ENCODE measurements around the gene IRF2BPL. TPM values are rescaled to one million over a fixed set of nuclear protein-coding genes. Genes with fewer than 3 reads are reported as not detected.
A peak's percentile ranks its signal among the peaks of the same experiment; 100 is the strongest.

Gene IRF2BPL
- total and polyA plus RNA-seq, 9 of the 15 experiments (the other 6 are each of a cell fraction or from before 2014, with no cell fraction given) = 0.52 to 21.6 (median 2.5) TPM

DNA sequence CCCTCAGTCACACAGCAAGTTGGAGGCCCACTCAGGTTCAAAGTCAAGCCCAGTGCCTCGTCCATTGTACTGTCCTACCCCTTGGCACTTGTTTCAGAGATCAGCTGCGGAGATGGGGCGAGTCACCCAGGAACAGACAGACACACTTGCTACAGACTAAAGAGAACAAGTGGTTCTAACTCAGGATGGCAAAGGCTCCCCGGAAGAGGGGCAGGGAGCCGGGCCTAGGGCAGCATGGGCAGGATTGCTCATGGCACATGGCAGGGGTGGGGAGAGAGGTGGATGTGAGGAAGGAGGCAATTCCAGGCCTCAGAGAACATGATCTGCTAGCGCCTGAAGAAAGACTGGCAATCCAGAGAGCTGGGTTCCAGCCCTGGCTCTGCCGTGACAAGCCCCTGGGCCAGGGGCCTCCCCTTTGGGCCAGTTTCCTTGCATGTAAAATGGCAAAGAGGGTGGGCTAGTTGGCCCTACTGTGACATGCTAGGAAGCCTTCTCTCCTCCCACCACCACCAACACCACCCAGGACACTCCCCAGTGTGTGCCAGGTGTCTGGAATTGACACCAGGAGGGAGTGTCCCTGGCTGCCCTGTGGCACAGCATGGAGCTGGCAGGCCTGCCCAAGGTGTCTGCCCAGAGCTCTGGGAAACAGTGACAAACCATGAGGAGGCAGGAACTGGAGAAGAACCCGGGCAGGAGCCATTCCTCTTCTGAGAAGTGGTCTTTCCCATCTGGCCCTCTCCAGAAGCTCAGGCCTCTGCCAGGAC lies 24.0 kb upstream of the IRF2BPL start (continued):
- no peak for TF ChIP-seq ZNF354B (CRISPR knock-in tag; IDR thresholded peaks at IDR 0.05)
- TF ChIP-seq, protein P1, sequence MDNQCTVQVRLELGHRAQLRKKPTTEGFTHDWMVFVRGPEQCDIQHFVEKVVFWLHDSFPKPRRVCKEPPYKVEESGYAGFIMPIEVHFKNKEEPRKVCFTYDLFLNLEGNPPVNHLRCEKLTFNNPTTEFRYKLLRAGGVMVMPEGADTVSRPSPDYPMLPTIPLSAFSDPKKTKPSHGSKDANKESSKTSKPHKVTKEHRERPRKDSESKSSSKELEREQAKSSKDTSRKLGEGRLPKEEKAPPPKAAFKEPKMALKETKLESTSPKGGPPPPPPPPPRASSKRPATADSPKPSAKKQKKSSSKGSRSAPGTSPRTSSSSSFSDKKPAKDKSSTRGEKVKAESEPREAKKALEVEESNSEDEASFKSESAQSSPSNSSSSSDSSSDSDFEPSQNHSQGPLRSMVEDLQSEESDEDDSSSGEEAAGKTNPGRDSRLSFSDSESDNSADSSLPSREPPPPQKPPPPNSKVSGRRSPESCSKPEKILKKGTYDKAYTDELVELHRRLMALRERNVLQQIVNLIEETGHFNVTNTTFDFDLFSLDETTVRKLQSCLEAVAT (IDR thresholded peaks at IDR 0.05) = no peak
- TF ChIP-seq, protein P2, sequence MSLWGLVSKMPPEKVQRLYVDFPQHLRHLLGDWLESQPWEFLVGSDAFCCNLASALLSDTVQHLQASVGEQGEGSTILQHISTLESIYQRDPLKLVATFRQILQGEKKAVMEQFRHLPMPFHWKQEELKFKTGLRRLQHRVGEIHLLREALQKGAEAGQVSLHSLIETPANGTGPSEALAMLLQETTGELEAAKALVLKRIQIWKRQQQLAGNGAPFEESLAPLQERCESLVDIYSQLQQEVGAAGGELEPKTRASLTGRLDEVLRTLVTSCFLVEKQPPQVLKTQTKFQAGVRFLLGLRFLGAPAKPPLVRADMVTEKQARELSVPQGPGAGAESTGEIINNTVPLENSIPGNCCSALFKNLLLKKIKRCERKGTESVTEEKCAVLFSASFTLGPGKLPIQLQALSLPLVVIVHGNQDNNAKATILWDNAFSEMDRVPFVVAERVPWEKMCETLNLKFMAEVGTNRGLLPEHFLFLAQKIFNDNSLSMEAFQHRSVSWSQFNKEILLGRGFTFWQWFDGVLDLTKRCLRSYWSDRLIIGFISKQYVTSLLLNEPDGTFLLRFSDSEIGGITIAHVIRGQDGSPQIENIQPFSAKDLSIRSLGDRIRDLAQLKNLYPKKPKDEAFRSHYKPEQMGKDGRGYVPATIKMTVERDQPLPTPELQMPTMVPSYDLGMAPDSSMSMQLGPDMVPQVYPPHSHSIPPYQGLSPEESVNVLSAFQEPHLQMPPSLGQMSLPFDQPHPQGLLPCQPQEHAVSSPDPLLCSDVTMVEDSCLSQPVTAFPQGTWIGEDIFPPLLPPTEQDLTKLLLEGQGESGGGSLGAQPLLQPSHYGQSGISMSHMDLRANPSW (CRISPR knock-in tag; IDR thresholded peaks at IDR 0.05) = no peak

DNA sequence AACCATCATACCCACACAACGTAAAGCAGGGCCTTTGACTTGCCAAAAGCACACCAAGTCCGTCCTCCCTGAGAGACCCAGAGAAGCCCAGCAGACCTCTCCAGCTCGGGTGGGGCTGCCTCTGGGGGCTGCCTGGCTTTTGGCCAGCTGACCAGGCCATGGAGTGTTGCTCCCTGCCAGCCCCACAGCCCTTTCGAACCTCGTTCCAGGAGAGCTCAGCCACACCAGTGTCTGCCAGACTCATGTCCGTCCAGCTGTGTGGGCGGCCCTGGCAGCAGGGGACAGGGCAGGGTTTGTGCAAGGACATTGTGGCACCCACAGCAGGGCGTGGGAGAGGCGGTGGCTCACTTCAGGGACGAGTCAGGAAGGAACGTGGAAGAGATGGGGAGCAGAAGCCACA lies 22.6 kb upstream of the IRF2BPL start:
- no peak overlapping the region for H3K27ac ChIP-seq (ENCODE audit: extremely low read depth, low read depth, low read length)
- no TSS peak for BruUV-seq (replicated peaks)
- in situ Hi-C loops (cut with MboI) = loop anchor here (25.0 kb wide), 1 partner anchor 339 kb away; no protein-coding TSS in a partner anchor
- FAIRE-seq (no peak), ATAC-seq (no peak), DNase-seq (ENCODE audit: extremely low read depth in 1 of 4, low spot score in 3 of 4) (no peak)
- H3K79me2 ChIP-seq (ENCODE audit: control insufficient read depth, insufficient read depth, low read length) = no peaks in the 10 kb centered on the region
- no peaks in the 10 kb centered on the region for H3K9me3 ChIP-seq (replicated peaks; ENCODE audit: control insufficient read depth, insufficient read depth, low read depth, low read length)
- 64% methylated on average over 11 of the region's 11 CpGs for WGBS (ENCODE audit: insufficient coverage, low coverage, missing lambda C conversion rate)
- H3K9me1 ChIP-seq (ENCODE audit: control insufficient read depth, insufficient read depth, low read length) = no peaks in the 10 kb centered on the region
- no peak for TF ChIP-seq KAT7 (CRISPR knock-in tag; IDR thresholded peaks at IDR 0.05; ENCODE audit: borderline replicate concordance)
- peak; percentile 44 for TF ChIP-seq NFIC (IDR thresholded peaks at IDR 0.05)
- CTCF ChIA-PET (ENCODE audit: low intra/inter-chr PET ratio) = no interaction called here
- H3K9ac ChIP-seq (ENCODE audit: insufficient read depth in 1 of 2, low read depth in 2 of 2, low read length in 2 of 2) = peak overlapping the region in 1 of 2 experiments; percentile 81; a peak in 2 of 4 replicates
- peaks cover 10 to 14% of the 10 kb centered on the region in 2 experiments for H3K4me1 ChIP-seq (replicated peaks in 1 of 2; ENCODE audit: control insufficient read depth in 2 of 2, insufficient read depth in 2 of 2, low read length in 2 of 2)
- H4K20me1 ChIP-seq (replicated peaks; ENCODE audit: control insufficient read depth, insufficient read depth, low read length) = no peaks in the 10 kb centered on the region
- H2AFZ ChIP-seq (ENCODE audit: low read depth, low read length) = no peak overlapping the region
- no peaks in the 10 kb centered on the region for H3K27me3 ChIP-seq (ENCODE audit: control insufficient read depth in 2 of 2, insufficient read depth in 2 of 2, low read length in 2 of 2)
- intact Hi-C loops (cut with micrococcal nuclease) = loop anchor here (5.0 kb wide), 1 partner anchor 39 kb away; no protein-coding TSS in a partner anchor
- no peaks in the 10 kb centered on the region for H3K36me3 ChIP-seq (ENCODE audit: control insufficient read depth, insufficient read depth, low read length)
- POLR2A ChIA-PET = no interaction called here
- H3K4me3 ChIP-seq = no peak overlapping the region
- H3K4me2 ChIP-seq (ENCODE audit: insufficient read depth, low read length) = no peak overlapping the region

Measured in K562 (cell line).